ENCODE data around the gene PLEKHG2. TPM values are rescaled to one million over a fixed set of nuclear protein-coding genes. Genes with fewer than 3 reads are reported as not detected.

PLEKHG2 gene
- polyA plus RNA-seq, 1 donor from 2014 or later, result 14.3 TPM

DNA sequence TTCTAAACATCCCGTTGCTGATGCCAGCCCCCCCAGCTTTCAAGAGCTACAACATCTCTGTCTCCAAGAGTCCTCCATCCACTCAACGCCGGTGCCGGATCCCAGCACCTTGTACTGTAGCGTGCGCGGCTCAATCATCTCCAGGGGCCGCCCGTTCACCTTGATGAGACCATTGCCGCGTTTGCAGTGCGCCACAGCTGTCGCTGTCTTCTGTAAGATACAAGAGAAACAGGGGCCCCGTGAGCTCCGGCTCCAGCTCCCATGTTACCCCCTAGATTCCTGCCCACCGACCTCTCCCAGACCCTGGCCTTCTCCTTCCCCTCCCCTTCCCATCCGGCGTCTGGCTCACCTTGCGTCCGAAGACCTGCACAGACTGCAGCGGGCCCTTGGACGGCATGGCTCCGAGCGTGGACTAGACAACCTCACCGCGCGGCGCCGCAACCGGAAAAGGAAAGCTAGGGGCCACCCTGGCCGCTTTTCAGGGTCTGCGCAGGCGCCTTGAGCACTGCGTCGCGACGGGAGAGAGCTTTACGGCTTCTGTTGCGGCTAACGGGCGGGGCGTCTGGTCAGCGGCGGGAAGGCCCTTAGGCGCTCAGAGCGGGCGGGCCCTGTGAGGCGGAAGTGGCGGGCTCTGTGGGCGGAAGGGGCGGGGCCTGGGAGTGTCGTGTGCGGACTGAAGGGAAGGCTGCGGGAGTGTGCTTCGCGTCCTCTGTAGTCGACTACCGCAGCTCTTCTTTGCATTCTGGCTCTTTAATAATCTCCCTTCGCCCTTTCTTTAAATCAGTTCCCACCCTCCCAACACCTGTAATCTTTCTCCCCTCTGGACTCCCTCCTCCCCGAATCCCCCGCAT is 23.3 kb downstream of the PLEKHG2 start, which contains the start of gene RPS16:
Gene RPS16, minus strand, starts transcription at position 451 of the 851 bp plus-strand sequence. Its CDS starts 54 bp downstream, at position 397.
- Histone ChIP-seq H3K36me3 (ENCODE audit: insufficient read depth, low read length) (no peaks in the 10 kb centered on the region), H3K79me2 (replicated peaks; ENCODE audit: insufficient read depth, low read length) (peaks cover 16% of the 10 kb centered on the region), H3K9me3 (ENCODE audit: low read length) (no peaks in the 10 kb centered on the region), H3K4me3 (ENCODE audit: low read length) (peak within 1 kb of the TSS; percentile 93), H3K4me2 (ENCODE audit: low read length) (peak within 1 kb of the TSS; percentile 99), H2AFZ (ENCODE audit: low read depth, low read length) (peak within 1 kb of the TSS; percentile 93), H3K27ac (ENCODE audit: low read length) (peak within 1 kb of the TSS; percentile 95), H4K20me1 (ENCODE audit: insufficient read depth) (no peaks in the 10 kb centered on the region), H3K27me3 (ENCODE audit: insufficient read depth, low read depth, low read length) (no peaks in the 10 kb centered on the region), H3K9ac (ENCODE audit: low read length) (peak within 1 kb of the TSS; percentile 82), H3K9me2 (ENCODE audit: insufficient read depth, low read length) (no peaks in the 10 kb centered on the region), H3F3A (ENCODE audit: insufficient read depth, low read length, poor library complexity, severe bottlenecking) (peaks cover 4% of the 10 kb centered on the region)
- no peak for TF ChIP-seq EZH2 (IDR thresholded peaks at IDR 0.05; ENCODE audit: borderline replicate concordance, insufficient read depth, low read length, poor library complexity, severe bottlenecking)
- TF ChIP-seq CTCF (IDR thresholded peaks at IDR 0.05; ENCODE audit: poor library complexity, severe bottlenecking), result no peak
- TF ChIP-seq REST (IDR thresholded peaks at IDR 0.05; ENCODE audit: borderline replicate concordance), result peak; percentile 93
- TF ChIP-seq RAD21 (conservative IDR thresholded peaks at IDR 0.05), result no peak
- peak; percentile 98 for TF ChIP-seq TAF1 (IDR thresholded peaks at IDR 0.05; ENCODE audit: low read depth)
- TF ChIP-seq MXI1 (conservative IDR thresholded peaks at IDR 0.05; ENCODE audit: poor library complexity, severe bottlenecking), result peak; percentile 98
- TF ChIP-seq POLR2AphosphoS5 (IDR thresholded peaks at IDR 0.05), result peak; percentile 98
- TF ChIP-seq EP300 (conservative IDR thresholded peaks at IDR 0.05; ENCODE audit: poor library complexity, severe bottlenecking), result peak; percentile 34
- peak; percentile 39 for TF ChIP-seq SMC3 (conservative IDR thresholded peaks at IDR 0.05; ENCODE audit: poor library complexity)

GRCh38 chr19:39436350-39436716 is 23.9 kb downstream of the PLEKHG2 start:
- Histone ChIP-seq H3K27ac (ENCODE audit: low read length) (peak overlapping the region; percentile 95), H3K27me3 (ENCODE audit: insufficient read depth, low read depth, low read length) (no peaks in the 10 kb centered on the region), H3K9me3 (ENCODE audit: low read length) (no peaks in the 10 kb centered on the region), H2AFZ (ENCODE audit: low read depth, low read length) (peak overlapping the region; percentile 93), H3F3A (ENCODE audit: insufficient read depth, low read length, poor library complexity, severe bottlenecking) (peaks cover 4% of the 10 kb centered on the region), H3K9ac (ENCODE audit: low read length) (peak overlapping the region; percentile 82), H4K20me1 (ENCODE audit: insufficient read depth) (no peaks in the 10 kb centered on the region), H3K4me2 (ENCODE audit: low read length) (peak overlapping the region; percentile 99), H3K4me3 (ENCODE audit: low read length) (peak overlapping the region; percentile 93), H3K36me3 (ENCODE audit: insufficient read depth, low read length) (no peaks in the 10 kb centered on the region), H3K9me2 (ENCODE audit: insufficient read depth, low read length) (no peaks in the 10 kb centered on the region), H3K79me2 (replicated peaks; ENCODE audit: insufficient read depth, low read length) (peaks cover 16% of the 10 kb centered on the region)
- TF ChIP-seq MXI1 (conservative IDR thresholded peaks at IDR 0.05; ENCODE audit: poor library complexity, severe bottlenecking) (no peak), TAF1 (IDR thresholded peaks at IDR 0.05; ENCODE audit: low read depth) (no peak), POLR2AphosphoS5 (IDR thresholded peaks at IDR 0.05) (no peak), EP300 (conservative IDR thresholded peaks at IDR 0.05; ENCODE audit: poor library complexity, severe bottlenecking) (no peak), REST (IDR thresholded peaks at IDR 0.05; ENCODE audit: borderline replicate concordance) (no peak)

Measured in neural cell (in vitro differentiated cells).